HepG2 (cell line): ENCODE measurements around the gene ELAVL4. TPM values are rescaled to one million over a fixed set of nuclear protein-coding genes. Genes with fewer than 3 reads are reported as not detected.

ENCODE experiments used
- ATAC-seq: fragments of 200-7000 bp; cut with Tn5 transposase; 3 replicates; pipeline ENCODE4 v1.9.1; 2020; ENCODE audit warnings: mild to moderate bottlenecking, moderate library complexity
- BruUV-seq: library from RNA; stranded (reverse); fragments of 400-500 nt; replicated peaks from 2 replicates; lab custom pipeline; 2021; lab: Mats Ljungman, UMichigan
- CTCF ChIA-PET: fragments of 300-600 bp; formaldehyde crosslinking; extraction: SDS; loops from one replicate; lab custom pipeline; 2021; ENCODE audit warnings: low total read pairs, inconsistent platforms, low intra/inter-chr PET ratio; lab: Yijun Ruan, JAX
- POLR2A ChIA-PET: fragments of 350-600 bp; sonication (Branson Sonifier 250); formaldehyde crosslinking; loops from one replicate; lab custom pipeline; 2020; ENCODE audit warnings: antibody characterized with exemption, inconsistent platforms; lab: Yijun Ruan, JAX
- DNase-seq: peaks from one replicate; pipeline ENCODE4 v3.0.0-alpha.2; 2015; ENCODE audit warnings: low spot score
- FAIRE-seq: peaks from 3 replicates; lab custom pipeline; 2011; peaks lifted over from hg19 to GRCh38; lab: Jason Lieb, UNC
- H2AFZ ChIP-seq: one replicate; pipeline ENCODE4 v1.6.1; 2011; ENCODE audit warnings: low read length, inconsistent platforms
- H3K27ac ChIP-seq: fragments of 300-600 bp; 3 replicates; pipeline ENCODE4 v1.8.0; 2011; ENCODE audit warnings: mixed run types, mild to moderate bottlenecking, mixed read lengths, low read length, inconsistent platforms; ENCODE audit not compliant: insufficient read depth; ENCODE audit errors: extremely low read length
- H3K27me3 ChIP-seq, 2 experiments: fragments of 200-600 bp in 1 of 2; 2 replicates in 1 of 2; 3 replicates in 1 of 2; pipeline versions ENCODE4 v1.6.0 to v1.8.0; 2011; ENCODE audit warnings: low read length in 2 of 2, mild to moderate bottlenecking in 2 of 2, moderate library complexity in 2 of 2, inconsistent platforms in 1 of 2; ENCODE audit not compliant: insufficient read depth in 2 of 2, control insufficient read depth in 1 of 2
- H3K36me3 ChIP-seq, 2 experiments: fragments of 200-600 bp in 1 of 2; replicated peaks in 1 of 2; 2 replicates in 1 of 2; 3 replicates in 1 of 2; pipeline versions ENCODE4 v1.5.1 to v1.8.0; 2011; ENCODE audit warnings: low read length in 2 of 2, inconsistent platforms in 1 of 2; ENCODE audit not compliant: insufficient read depth in 2 of 2, control insufficient read depth in 1 of 2
- H3K4me1 ChIP-seq: 2 replicates; pipeline ENCODE4 v1.5.1; 2012; ENCODE audit warnings: low read length, inconsistent platforms; ENCODE audit not compliant: insufficient read depth
- H3K4me2 ChIP-seq: 2 replicates; pipeline ENCODE4 v1.6.0; 2011; ENCODE audit warnings: low read depth, low read length, inconsistent platforms
- H3K4me3 ChIP-seq, 3 experiments: fragments of 200-600 bp in 1 of 3; sonication (generic), shearing (Covaris generic) in 1 of 3; replicated peaks in 1 of 3; 2 replicates each; pipeline ENCODE4 v1.5.1; 2011 to 2016; ENCODE audit warnings: low read length in 3 of 3, inconsistent platforms in 2 of 3, low read depth in 2 of 3, mild to moderate bottlenecking in 2 of 3, control low read depth in 1 of 3, mixed read lengths in 1 of 3; ENCODE audit not compliant: insufficient read depth in 1 of 3
- H3K79me2 ChIP-seq: one replicate; pipeline ENCODE4 v1.6.1; 2011; ENCODE audit warnings: low read length, inconsistent platforms; ENCODE audit not compliant: insufficient read depth
- H3K9ac ChIP-seq: 2 replicates; pipeline ENCODE4 v1.6.0; 2011; ENCODE audit warnings: mild to moderate bottlenecking, low read depth, low read length, inconsistent platforms; ENCODE audit not compliant: insufficient read depth
- H3K9me3 ChIP-seq: 2 replicates; pipeline ENCODE4 v1.5.1; 2012; ENCODE audit warnings: mild to moderate bottlenecking, low read length
- H4K20me1 ChIP-seq: 2 replicates; pipeline ENCODE4 v1.6.0; 2011; ENCODE audit warnings: inconsistent platforms, mild to moderate bottlenecking, low read length, moderate library complexity; ENCODE audit not compliant: insufficient read depth
- BCL6 ChIP-seq: IDR thresholded peaks from 2 replicates; pipeline ENCODE4 v1.6.1; 2016; ENCODE audit warnings: missing genetic modification reagents, missing compliant biosample characterization
- CSRNP2 ChIP-seq: sonication (generic); formaldehyde crosslinking; conservative IDR thresholded peaks from 2 replicates; pipeline ENCODE4 v1.8.0; 2022; ENCODE audit warnings: low read depth, missing genetic modification reagents
- DZIP1 ChIP-seq: sonication (generic); formaldehyde crosslinking; IDR thresholded peaks from 2 replicates; pipeline ENCODE4 v1.5.0; 2020; ENCODE audit warnings: mild to moderate bottlenecking, missing genetic modification reagents
- MYPOP ChIP-seq: sonication (generic); formaldehyde crosslinking; IDR thresholded peaks from 2 replicates; pipeline ENCODE4 v1.8.1; 2023; ENCODE audit warnings: mild to moderate bottlenecking, moderate library complexity, missing genetic modification reagents
- RFXAP ChIP-seq: sonication (generic); formaldehyde crosslinking; IDR thresholded peaks from 2 replicates; pipeline ENCODE4 v1.4.0; 2020; ENCODE audit warnings: missing genetic modification reagents, borderline replicate concordance
- ZNF558 ChIP-seq: sonication (generic); formaldehyde crosslinking; IDR thresholded peaks from 2 replicates; pipeline ENCODE4 v1.9.0; 2022; ENCODE audit warnings: mild to moderate bottlenecking, missing genetic modification reagents, borderline replicate concordance
- WGBS: methylation state at CpG from one replicate; pipeline ENCODE4 v1.1.6; 2017; ENCODE audit warnings: low lambda C conversion rate; 5-methylcytosine and 5-hydroxymethylcytosine counted together
- in situ Hi-C: cut with HindIII; loops from 2 replicates; pipeline ENCODE4 v1.10.0; 2017; ENCODE audit warnings: low pct_unique_long_range_greater_than_20kb; ENCODE audit not compliant: extremely low pct_ligation_motif_present
- intact Hi-C: fragments of 100-400 bp; cut with micrococcal nuclease; formaldehyde crosslinking; loops from one replicate; pipeline ENCODE4 v1.10.0; 2022; ENCODE audit not compliant: unreplicated experiment
- polyA plus RNA-seq, 8 experiments: library from polyadenylated mRNA; depleted of rRNA in 3 of 8; stranded (reverse) in 7 of 8; unstranded in 1 of 8; fragments of >200 nt; fragmentation: Illumina TruSeq in 4 of 8; extraction: Trizol in 4 of 8; gene quantifications; 2 replicates each; pipeline versions ENCODE4 v1.2.1 to v1.2.3, GENCODE V29; 2011 to 2016; ENCODE audit warnings: low read depth in 4 of 8, missing spikeins in 1 of 8, mixed read lengths in 1 of 8; ENCODE audit not compliant: insufficient read depth in 1 of 8
- total RNA-seq, 5 experiments: library from RNA; depleted of rRNA; stranded (reverse); fragments of >200 nt; fragmentation: Illumina TruSeq; extraction: Trizol; gene quantifications; 2 replicates each; pipeline ENCODE4 v1.2.3, GENCODE V29; 2016; ENCODE audit warnings: low read depth in 1 of 5

ELAVL4 gene
- total and polyA plus RNA-seq, 2 of the 13 experiments (the other 11 are each of a cell fraction or from before 2014, with no cell fraction given): not detected

GRCh38 chr1:50157306-50157941 lies 48.7 kb downstream of the ELAVL4 start:
- no peak for ATAC-seq
- no TSS peak for BruUV-seq
- no peak overlapping the region for H2AFZ ChIP-seq
- no peak overlapping the region for H3K27ac ChIP-seq
- H3K4me1 ChIP-seq: no peaks in the 10 kb centered on the region
- no peak overlapping the region for H3K4me2 ChIP-seq
- H4K20me1 ChIP-seq: no peaks in the 10 kb centered on the region
- WGBS: 23% methylated on average over 3 of the region's 3 CpGs
- DNase-seq: no peak
- no peaks in the 10 kb centered on the region for H3K36me3 ChIP-seq
- FAIRE-seq: no peak
- no peaks in the 10 kb centered on the region for H3K79me2 ChIP-seq
- no peaks in the 10 kb centered on the region for H3K9me3 ChIP-seq
- TF ChIP-seq ZNF558 (no peak), MYPOP (CRISPR knock-in tag) (no peak), RFXAP (CRISPR knock-in tag) (no peak), BCL6 (CRISPR knock-in tag) (no peak), DZIP1 (CRISPR knock-in tag) (no peak), CSRNP2 (CRISPR knock-in tag) (no peak)
- H3K27me3 ChIP-seq: no peaks in the 10 kb centered on the region; a peak in 1 of 5 replicates
- in situ Hi-C loops (no loop called here), intact Hi-C loops (no loop called here)
- ChIA-PET POLR2A (no interaction called here), CTCF (no interaction called here)
- H3K4me3 ChIP-seq: no peak overlapping the region
- no peak overlapping the region for H3K9ac ChIP-seq
